Gastroesophageal sphincter (tissue), 4 donors: ENCODE measurements around the gene HEY2. TPM values are rescaled to one million over a fixed set of nuclear protein-coding genes. Genes with fewer than 3 reads are reported as not detected.
"Not testable (repeated sequence)": the region's sequence is repeated elsewhere in the genome, so short reads cannot be mapped to it uniquely, and the experiment has no call there.

Experiments used
- ATAC-seq: fragments of 150-250 bp; one replicate; pipeline ENCODE4 v1.9.1; 2016; ENCODE audit warnings: mild to moderate bottlenecking, moderate library complexity
- H3K27ac ChIP-seq, 4 donors: fragments of 200-600 bp; sonication (generic) in 3 of 4; 1 replicate in 3 of 4; 2 replicates in 1 of 4; pipeline ENCODE4 v1.5.1; 2016 to 2019
- H3K27me3 ChIP-seq: fragments of 200-600 bp; sonication (generic); one replicate; pipeline ENCODE4 v1.5.1; 2019
- H3K36me3 ChIP-seq, 2 donors: fragments of 200-600 bp; sonication (generic); one replicate each; pipeline ENCODE4 v1.5.1; 2019; ENCODE audit warnings: control low read depth in 1 of 2
- H3K4me1 ChIP-seq, 3 donors: fragments of 200-600 bp; sonication (generic); 1 replicate in 2 of 3; 2 replicates in 1 of 3; pipeline ENCODE4 v1.5.1; 2016 to 2019; ENCODE audit warnings: control low read depth in 2 of 3
- H3K4me3 ChIP-seq, 2 donors: fragments of 200-600 bp; sonication (generic); one replicate each; pipeline ENCODE4 v1.5.1; 2019; ENCODE audit warnings: mild to moderate bottlenecking in 1 of 2, moderate library complexity in 1 of 2
- H3K9me3 ChIP-seq, 3 donors: fragments of 200-600 bp; sonication (generic); one replicate each; pipeline ENCODE4 v1.5.1; 2017 to 2019; ENCODE audit warnings: control low read depth in 2 of 3
- CTCF ChIP-seq, 4 experiments: fragments of 200-600 bp in 2 of 4; fragments of 450-650 bp in 2 of 4; sonication (generic) in 1 of 4; IDR thresholded peaks; one replicate each; pipeline ENCODE4 v1.5.1; 2017 to 2019; ENCODE audit warnings: antibody characterized with exemption in 4 of 4, mild to moderate bottlenecking in 2 of 4, moderate library complexity in 2 of 4
- EP300 ChIP-seq: sonication (generic); formaldehyde crosslinking; IDR thresholded peaks from one replicate; pipeline ENCODE4 v1.6.1; 2017; ENCODE audit warnings: antibody characterized with exemption, mild to moderate bottlenecking
- POLR2A ChIP-seq, 2 donors: fragments of 450-650 bp; IDR thresholded peaks; one replicate each; pipeline ENCODE4 v1.6.1; 2017; ENCODE audit warnings: antibody characterized with exemption in 2 of 2, mild to moderate bottlenecking in 2 of 2, moderate library complexity in 1 of 2
- POLR2AphosphoS5 ChIP-seq: sonication (generic); formaldehyde crosslinking; IDR thresholded peaks from one replicate; pipeline ENCODE4 v1.6.1; 2017; ENCODE audit warnings: antibody characterized with exemption
- WGBS, 2 donors: methylation state at CpG; one replicate each; pipeline ENCODE4 v1.1.5; 2018; ENCODE audit warnings: low coverage in 1 of 2; 5-methylcytosine and 5-hydroxymethylcytosine counted together
- total RNA-seq, 4 donors: library from RNA; depleted of rRNA; stranded (reverse); fragments of >200 nt; gene quantifications; one replicate each; pipeline ENCODE4 v1.1.0, GENCODE V29; 2016

HEY2 gene
- total RNA-seq, 4 donors from 2014 or later, result 1.1 to 2.3 (median 2.1) TPM

- TF ChIP-seq EP300 (no peak), POLR2A (IDR thresholded peaks at IDR 0.05) (no peak), CTCF (IDR thresholded peaks at IDR 0.05) (no peak), POLR2AphosphoS5 (no peak)
- no peaks in the 10 kb centered on the region for H3K9me3 ChIP-seq
- WGBS, 2 donors, result 84 to 88% methylated on average over 2 of the region's 5 CpGs
- no peak overlapping the region for H3K27ac ChIP-seq
- no peak overlapping the region for H3K4me3 ChIP-seq
- peaks cover 0 to 8% of the 10 kb centered on the region in 2 donors for H3K36me3 ChIP-seq
- ATAC-seq, result no peak
- no peaks in the 10 kb centered on the region for H3K27me3 ChIP-seq
- H3K4me1 ChIP-seq, result peaks cover 0 to 26% (median 0%) of the 10 kb centered on the region in 3 donors
Observed at GRCh38 chr6:125798734-125799508, 49.5 kb downstream of the HEY2 start.

- Histone ChIP-seq H3K4me3 (no peak overlapping the region), H3K4me1 (peaks cover 0 to 22% (median 0%) of the 10 kb centered on the region in 3 donors), H3K27ac (no peak overlapping the region), H3K9me3 (no peaks in the 10 kb centered on the region), H3K36me3 (peaks cover 0 to 5% of the 10 kb centered on the region in 2 donors), H3K27me3 (no peaks in the 10 kb centered on the region)
- WGBS, 2 donors, result 79% methylated on average over 2 of the region's 2 CpGs; no CpG with 5 or more reads in 1 of the 2 donors
- ATAC-seq, result no peak
- TF ChIP-seq CTCF (IDR thresholded peaks at IDR 0.05), result no peak
- no peak for TF ChIP-seq EP300
- no peak for TF ChIP-seq POLR2A (IDR thresholded peaks at IDR 0.05)
- TF ChIP-seq POLR2AphosphoS5, result no peak
Observed at GRCh38 chr6:125802383-125802782, 53.0 kb downstream of the HEY2 start.

GRCh38 chr6:125802943-125803377, 53.5 kb downstream of the HEY2 start:
- Histone ChIP-seq H3K27ac (peak overlapping the region in 1 of 4 donors; percentile 4), H3K4me1 (peaks cover 0 to 27% (median 0%) of the 10 kb centered on the region in 3 donors)

GRCh38 chr6:125804264-125804663, 54.8 kb downstream of the HEY2 start:
- H3K4me3 ChIP-seq, result no peak overlapping the region
- no peak overlapping the region for H3K27ac ChIP-seq
- peaks cover 0 to 5% of the 10 kb centered on the region in 2 donors for H3K36me3 ChIP-seq
- no peaks in the 10 kb centered on the region for H3K27me3 ChIP-seq
- H3K9me3 ChIP-seq, result no peaks in the 10 kb centered on the region
- TF ChIP-seq EP300, result no peak
- TF ChIP-seq CTCF (IDR thresholded peaks at IDR 0.05), result no peak
- no peak for TF ChIP-seq POLR2A (IDR thresholded peaks at IDR 0.05)
- no peak for TF ChIP-seq POLR2AphosphoS5
- no peak for ATAC-seq
- H3K4me1 ChIP-seq, result peaks cover 0 to 30% (median 0%) of the 10 kb centered on the region in 3 donors

More at GRCh38 chr6:125802943-125803377, 53.5 kb downstream of the HEY2 start:
- H3K27me3 ChIP-seq, result no peaks in the 10 kb centered on the region
- no peak for ATAC-seq
- H3K4me3 ChIP-seq, result no peak overlapping the region
- peaks cover 0 to 7% of the 10 kb centered on the region in 2 donors for H3K36me3 ChIP-seq
- WGBS, 2 donors, result 52 to 74% methylated on average over 4 of the region's 4 CpGs
- no peaks in the 10 kb centered on the region for H3K9me3 ChIP-seq
- TF ChIP-seq CTCF (IDR thresholded peaks at IDR 0.05) (no peak), POLR2A (IDR thresholded peaks at IDR 0.05) (no peak), EP300 (no peak), POLR2AphosphoS5 (no peak)

- not testable (repeated sequence) for ATAC-seq, H3K4me3 ChIP-seq, H3K27ac ChIP-seq, H3K36me3 ChIP-seq, H3K9me3 ChIP-seq, H3K27me3 ChIP-seq
- 91 to 95% methylated on average over 4 to 5 of the region's 10 CpGs for WGBS, 2 donors
- H3K4me1 ChIP-seq, result peaks cover 0 to 30% (median 0%) of the 10 kb centered on the region in 3 donors
Observed at GRCh38 chr6:125804866-125805425, 55.5 kb downstream of the HEY2 start.
